Measurements from ENCODE around the gene INKA2. TPM values are rescaled to one million over a fixed set of nuclear protein-coding genes. Genes with fewer than 3 reads are reported as not detected.

INKA2 gene
- polyA plus RNA-seq, 1 experiment = 2.7 TPM

- DNase-seq (ENCODE audit: low read depth, low spot score) = no peak
- CTCF ChIA-PET = interaction anchor here (0.8 to 9.5 kb wide), 4 partner anchors 10 to 196 kb away, joined by 3 to 63 read pairs (median 8); no protein-coding TSS in a partner anchor
Observed at GRCh38 chr1:111704776-111705175, 34.4 kb downstream of the INKA2 start.

DNA sequence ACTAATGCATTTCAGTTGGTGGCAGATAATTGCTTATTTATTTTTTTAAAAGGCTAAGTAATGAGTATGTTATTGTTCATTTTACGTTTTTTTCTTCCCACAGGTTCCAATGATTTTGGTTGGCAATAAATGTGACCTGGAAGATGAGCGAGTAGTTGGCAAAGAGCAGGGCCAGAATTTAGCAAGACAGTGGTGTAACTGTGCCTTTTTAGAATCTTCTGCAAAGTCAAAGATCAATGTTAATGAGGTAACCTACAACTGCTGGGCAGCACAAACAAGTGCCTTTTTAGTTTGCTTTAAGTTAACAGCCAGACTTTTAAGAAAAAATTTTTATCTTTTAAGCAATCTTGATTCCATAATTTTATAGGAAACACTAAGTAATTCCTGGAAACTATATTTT is 35.0 kb downstream of the INKA2 start:
- ChIA-PET CTCF (interaction anchor here (0.6 to 9.5 kb wide), 5 partner anchors 10 to 222 kb away, joined by 3 to 63 read pairs (median 7); no protein-coding TSS in a partner anchor), POLR2A (no interaction called here)
- no peaks in the 10 kb centered on the region for H3K27me3 ChIP-seq (ENCODE audit: control insufficient read depth, insufficient read depth, low read length)
- no peak overlapping the region for H3K4me3 ChIP-seq (ENCODE audit: low read depth, low read length)
- no peak overlapping the region for H3K27ac ChIP-seq (ENCODE audit: low read depth, low read length)
- TF ChIP-seq, protein P1, sequence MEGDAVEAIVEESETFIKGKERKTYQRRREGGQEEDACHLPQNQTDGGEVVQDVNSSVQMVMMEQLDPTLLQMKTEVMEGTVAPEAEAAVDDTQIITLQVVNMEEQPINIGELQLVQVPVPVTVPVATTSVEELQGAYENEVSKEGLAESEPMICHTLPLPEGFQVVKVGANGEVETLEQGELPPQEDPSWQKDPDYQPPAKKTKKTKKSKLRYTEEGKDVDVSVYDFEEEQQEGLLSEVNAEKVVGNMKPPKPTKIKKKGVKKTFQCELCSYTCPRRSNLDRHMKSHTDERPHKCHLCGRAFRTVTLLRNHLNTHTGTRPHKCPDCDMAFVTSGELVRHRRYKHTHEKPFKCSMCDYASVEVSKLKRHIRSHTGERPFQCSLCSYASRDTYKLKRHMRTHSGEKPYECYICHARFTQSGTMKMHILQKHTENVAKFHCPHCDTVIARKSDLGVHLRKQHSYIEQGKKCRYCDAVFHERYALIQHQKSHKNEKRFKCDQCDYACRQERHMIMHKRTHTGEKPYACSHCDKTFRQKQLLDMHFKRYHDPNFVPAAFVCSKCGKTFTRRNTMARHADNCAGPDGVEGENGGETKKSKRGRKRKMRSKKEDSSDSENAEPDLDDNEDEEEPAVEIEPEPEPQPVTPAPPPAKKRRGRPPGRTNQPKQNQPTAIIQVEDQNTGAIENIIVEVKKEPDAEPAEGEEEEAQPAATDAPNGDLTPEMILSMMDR (IDR thresholded peaks at IDR 0.05; ENCODE audit: low read depth, low read length) = no peak
- no peak for DNase-seq (ENCODE audit: low read depth, low spot score)
- H3K9me3 ChIP-seq (ENCODE audit: control insufficient read depth, insufficient read depth, low read length) = no peaks in the 10 kb centered on the region

More at GRCh38 chr1:111704776-111705175, 34.4 kb downstream of the INKA2 start:
- H3K27ac ChIP-seq (ENCODE audit: low read depth, low read length) = no peak overlapping the region
- no peaks in the 10 kb centered on the region for H3K27me3 ChIP-seq (ENCODE audit: control insufficient read depth, insufficient read depth, low read length)
- H3K4me3 ChIP-seq (ENCODE audit: low read depth, low read length) = no peak overlapping the region
- POLR2A ChIA-PET = no interaction called here
- H3K9me3 ChIP-seq (ENCODE audit: control insufficient read depth, insufficient read depth, low read length) = no peaks in the 10 kb centered on the region
- TF ChIP-seq, protein P1 (IDR thresholded peaks at IDR 0.05; ENCODE audit: low read depth, low read length) = no peak

DNA sequence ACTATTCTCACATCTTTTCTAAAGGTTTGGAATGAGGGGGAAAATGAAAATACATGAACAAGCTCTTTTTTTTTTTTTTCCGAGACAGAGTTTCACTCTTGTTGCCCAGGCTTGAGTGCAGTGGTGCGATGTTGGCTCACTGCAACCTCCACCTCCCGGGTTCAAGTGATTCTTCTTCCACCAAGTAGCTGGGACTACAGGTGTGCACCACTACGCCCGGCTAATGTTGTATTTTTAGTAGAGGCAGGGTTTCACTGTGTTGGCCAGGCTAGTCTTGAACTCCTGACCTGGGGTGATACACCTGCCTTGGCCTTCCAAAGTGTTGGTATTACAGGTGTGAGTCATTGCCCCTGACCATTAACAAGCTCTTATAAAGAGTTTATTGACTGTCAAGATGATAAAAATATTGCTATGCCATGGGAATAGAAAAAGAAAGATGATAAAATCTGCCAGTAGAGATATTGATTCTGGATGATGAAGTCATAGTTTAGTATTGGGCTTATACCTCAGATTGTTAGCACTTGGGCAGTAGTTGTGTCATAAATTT is 36.6 kb downstream of the INKA2 start:
- no peak for DNase-seq (ENCODE audit: low read depth, low spot score)
- ChIA-PET POLR2A (no interaction called here), CTCF (interaction anchor here (1.2 to 9.5 kb wide), 5 partner anchors 12 to 195 kb away, joined by 4 to 63 read pairs (median 5); no protein-coding TSS in a partner anchor)
- H3K9me3 ChIP-seq (ENCODE audit: control insufficient read depth, insufficient read depth, low read length) = no peaks in the 10 kb centered on the region
- H3K27ac ChIP-seq (ENCODE audit: low read depth, low read length) = no peak overlapping the region
- TF ChIP-seq, protein P1 (IDR thresholded peaks at IDR 0.05; ENCODE audit: low read depth, low read length) = no peak
- no peaks in the 10 kb centered on the region for H3K27me3 ChIP-seq (ENCODE audit: control insufficient read depth, insufficient read depth, low read length)
- no peak overlapping the region for H3K4me3 ChIP-seq (ENCODE audit: low read depth, low read length)

DNA sequence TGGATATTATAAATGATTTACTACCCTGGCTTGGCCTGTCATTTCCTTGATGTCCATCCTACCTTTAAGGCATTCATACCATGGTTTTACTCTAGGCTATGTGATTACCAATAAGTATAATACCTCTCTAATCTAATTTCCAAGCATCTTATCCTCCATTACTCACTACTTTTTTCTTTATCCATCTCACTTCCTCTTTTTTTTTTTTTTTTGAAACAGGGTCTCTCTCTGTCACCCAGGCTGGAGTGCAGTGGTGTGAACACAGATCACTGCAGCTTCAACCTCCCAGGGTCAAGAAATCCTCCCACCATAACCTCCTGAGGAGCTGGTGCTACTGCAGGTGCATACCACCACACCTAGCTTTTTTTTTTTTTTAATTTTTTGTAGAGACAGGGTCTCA is 39.9 kb downstream of the INKA2 start:
- Histone ChIP-seq H3K27me3 (ENCODE audit: control insufficient read depth, insufficient read depth, low read length) (no peaks in the 10 kb centered on the region), H3K9me3 (ENCODE audit: control insufficient read depth, insufficient read depth, low read length) (no peaks in the 10 kb centered on the region), H3K4me3 (ENCODE audit: low read depth, low read length) (no peak overlapping the region), H3K27ac (ENCODE audit: low read depth, low read length) (no peak overlapping the region)
- ChIA-PET CTCF (interaction anchor here (0.7 to 9.5 kb wide), 3 partner anchors 15 to 191 kb away, joined by 4 to 63 read pairs (median 6); no protein-coding TSS in a partner anchor), POLR2A (interaction anchor here (0.6 kb wide), 1 partner anchor 1809 kb away, joined by 3 read pairs; no protein-coding TSS in a partner anchor)
- DNase-seq (ENCODE audit: low read depth, low spot score) = no peak
- TF ChIP-seq, protein P1 (IDR thresholded peaks at IDR 0.05; ENCODE audit: low read depth, low read length) = no peak

GRCh38 chr1:111696330-111696729 is 42.9 kb downstream of the INKA2 start:
- TF ChIP-seq, protein P1 (IDR thresholded peaks at IDR 0.05; ENCODE audit: low read depth, low read length) = no peak
- no peaks in the 10 kb centered on the region for H3K9me3 ChIP-seq (ENCODE audit: control insufficient read depth, insufficient read depth, low read length)
- ChIA-PET CTCF (no interaction called here), POLR2A (no interaction called here)
- no peak overlapping the region for H3K27ac ChIP-seq (ENCODE audit: low read depth, low read length)
- H3K27me3 ChIP-seq (ENCODE audit: control insufficient read depth, insufficient read depth, low read length) = no peaks in the 10 kb centered on the region
- DNase-seq (ENCODE audit: low read depth, low spot score) = no peak
- H3K4me3 ChIP-seq (ENCODE audit: low read depth, low read length) = no peak overlapping the region
